GM12875 (cell line): Measurements from ENCODE around the gene ZNF609.
"Not testable (repeated sequence)": the region's sequence is repeated elsewhere in the genome, so short reads cannot be mapped to it uniquely, and the experiment has no call there.

Source experiments
- H3K4me3 ChIP-seq: one replicate; pipeline ENCODE4 v1.5.1; 2011; ENCODE audit warnings: low read depth, low read length, control low read depth
- TF ChIP-seq, protein P1 (sequence below): IDR thresholded peaks from 2 replicates; pipeline ENCODE4 v1.5.1; 2011; ENCODE audit warnings: low read depth, mild to moderate bottlenecking, control low read depth, inconsistent platforms, low read length, moderate library complexity, borderline replicate concordance; ENCODE audit not compliant: insufficient read depth

ZNF609 gene

DNA sequence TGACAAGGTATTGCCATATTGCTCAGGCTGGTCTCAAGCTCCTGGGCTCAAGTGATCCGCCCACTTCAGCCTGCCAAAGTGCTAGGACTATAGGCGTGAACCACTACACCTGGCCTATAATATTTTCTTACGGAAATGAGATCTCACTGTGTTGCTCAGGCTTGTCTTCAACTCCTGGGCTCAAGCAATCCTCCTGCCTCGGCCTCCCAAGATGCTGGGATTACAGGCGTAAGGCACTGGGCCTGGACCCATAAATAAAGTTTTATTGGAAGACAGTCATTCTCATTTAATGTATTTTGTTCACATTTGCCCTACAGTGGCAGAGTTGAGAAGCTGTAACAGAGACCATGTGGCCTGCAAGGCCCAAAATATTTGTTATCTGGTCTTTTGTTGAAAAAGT lies 173.0 kb downstream of the ZNF609 start:
- TF ChIP-seq, protein P1, sequence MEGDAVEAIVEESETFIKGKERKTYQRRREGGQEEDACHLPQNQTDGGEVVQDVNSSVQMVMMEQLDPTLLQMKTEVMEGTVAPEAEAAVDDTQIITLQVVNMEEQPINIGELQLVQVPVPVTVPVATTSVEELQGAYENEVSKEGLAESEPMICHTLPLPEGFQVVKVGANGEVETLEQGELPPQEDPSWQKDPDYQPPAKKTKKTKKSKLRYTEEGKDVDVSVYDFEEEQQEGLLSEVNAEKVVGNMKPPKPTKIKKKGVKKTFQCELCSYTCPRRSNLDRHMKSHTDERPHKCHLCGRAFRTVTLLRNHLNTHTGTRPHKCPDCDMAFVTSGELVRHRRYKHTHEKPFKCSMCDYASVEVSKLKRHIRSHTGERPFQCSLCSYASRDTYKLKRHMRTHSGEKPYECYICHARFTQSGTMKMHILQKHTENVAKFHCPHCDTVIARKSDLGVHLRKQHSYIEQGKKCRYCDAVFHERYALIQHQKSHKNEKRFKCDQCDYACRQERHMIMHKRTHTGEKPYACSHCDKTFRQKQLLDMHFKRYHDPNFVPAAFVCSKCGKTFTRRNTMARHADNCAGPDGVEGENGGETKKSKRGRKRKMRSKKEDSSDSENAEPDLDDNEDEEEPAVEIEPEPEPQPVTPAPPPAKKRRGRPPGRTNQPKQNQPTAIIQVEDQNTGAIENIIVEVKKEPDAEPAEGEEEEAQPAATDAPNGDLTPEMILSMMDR: no peak

DNA sequence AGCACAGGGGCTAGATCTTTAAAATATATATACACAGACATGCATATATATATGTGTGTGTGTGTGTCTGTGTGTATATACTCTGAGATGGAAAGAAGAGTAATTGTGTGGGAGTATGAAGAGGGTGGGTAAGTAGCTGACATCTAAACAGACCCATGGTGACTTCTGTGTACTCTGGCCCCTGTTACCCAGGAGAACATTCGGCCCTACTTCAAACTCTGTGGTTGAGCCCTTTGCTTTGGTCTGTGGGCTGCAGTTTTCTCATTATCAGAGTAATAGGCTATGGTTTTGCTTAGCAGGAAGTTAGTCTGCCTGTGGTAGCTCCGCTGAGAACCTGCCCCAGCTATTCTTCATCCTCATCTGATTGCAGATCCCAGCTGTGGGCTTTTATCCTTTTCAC lies 173.6 kb downstream of the ZNF609 start:
- TF ChIP-seq, protein P1: no peak
- H3K4me3 ChIP-seq: no peak overlapping the region

More for the DNA sequence above, 173.0 kb downstream of the ZNF609 start:
- no peak overlapping the region for H3K4me3 ChIP-seq

DNA sequence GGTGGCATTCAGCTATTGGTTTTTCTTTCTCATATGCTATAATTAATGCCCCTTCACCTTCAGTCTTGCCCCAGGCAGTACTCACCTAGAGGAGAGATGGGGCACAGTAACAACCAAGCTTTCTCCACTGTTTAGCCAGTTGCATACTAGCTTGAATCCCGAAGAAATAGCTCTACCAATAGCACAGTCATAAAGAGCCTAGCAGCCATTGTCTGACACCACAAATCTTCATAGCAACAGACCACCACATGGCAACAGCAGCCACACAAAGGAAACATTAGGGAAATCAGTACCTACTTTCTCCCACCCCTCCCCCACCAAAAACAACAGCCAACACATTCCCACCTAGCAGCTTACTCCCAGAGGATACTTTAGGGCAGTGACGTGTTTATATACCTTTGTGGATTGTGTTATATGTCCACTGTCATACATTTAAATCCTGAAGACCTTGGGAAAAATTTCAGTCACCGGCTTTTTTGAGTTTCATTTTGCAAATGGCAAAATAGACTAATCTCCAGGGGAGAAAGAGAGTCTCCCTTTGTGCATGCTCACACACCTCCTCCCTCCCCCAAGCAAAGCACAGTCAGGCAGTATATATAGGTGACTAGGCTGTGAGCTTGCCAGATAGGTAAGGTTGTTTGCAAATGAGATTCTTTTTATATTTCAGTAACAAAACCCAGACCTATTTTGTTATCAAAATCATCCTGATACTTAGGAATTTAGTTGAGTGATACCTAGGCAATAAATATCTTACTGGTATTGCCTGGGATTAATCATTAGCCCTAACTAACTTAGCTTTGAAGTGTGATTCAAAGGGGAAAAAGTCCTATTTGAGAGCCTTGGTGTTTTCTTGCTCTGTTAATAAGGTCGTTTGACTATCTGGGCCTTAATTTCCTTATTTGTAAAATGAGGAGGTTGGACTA lies 174.5 kb downstream of the ZNF609 start:
- no peak overlapping the region for H3K4me3 ChIP-seq
- TF ChIP-seq, protein P1: no peak

DNA sequence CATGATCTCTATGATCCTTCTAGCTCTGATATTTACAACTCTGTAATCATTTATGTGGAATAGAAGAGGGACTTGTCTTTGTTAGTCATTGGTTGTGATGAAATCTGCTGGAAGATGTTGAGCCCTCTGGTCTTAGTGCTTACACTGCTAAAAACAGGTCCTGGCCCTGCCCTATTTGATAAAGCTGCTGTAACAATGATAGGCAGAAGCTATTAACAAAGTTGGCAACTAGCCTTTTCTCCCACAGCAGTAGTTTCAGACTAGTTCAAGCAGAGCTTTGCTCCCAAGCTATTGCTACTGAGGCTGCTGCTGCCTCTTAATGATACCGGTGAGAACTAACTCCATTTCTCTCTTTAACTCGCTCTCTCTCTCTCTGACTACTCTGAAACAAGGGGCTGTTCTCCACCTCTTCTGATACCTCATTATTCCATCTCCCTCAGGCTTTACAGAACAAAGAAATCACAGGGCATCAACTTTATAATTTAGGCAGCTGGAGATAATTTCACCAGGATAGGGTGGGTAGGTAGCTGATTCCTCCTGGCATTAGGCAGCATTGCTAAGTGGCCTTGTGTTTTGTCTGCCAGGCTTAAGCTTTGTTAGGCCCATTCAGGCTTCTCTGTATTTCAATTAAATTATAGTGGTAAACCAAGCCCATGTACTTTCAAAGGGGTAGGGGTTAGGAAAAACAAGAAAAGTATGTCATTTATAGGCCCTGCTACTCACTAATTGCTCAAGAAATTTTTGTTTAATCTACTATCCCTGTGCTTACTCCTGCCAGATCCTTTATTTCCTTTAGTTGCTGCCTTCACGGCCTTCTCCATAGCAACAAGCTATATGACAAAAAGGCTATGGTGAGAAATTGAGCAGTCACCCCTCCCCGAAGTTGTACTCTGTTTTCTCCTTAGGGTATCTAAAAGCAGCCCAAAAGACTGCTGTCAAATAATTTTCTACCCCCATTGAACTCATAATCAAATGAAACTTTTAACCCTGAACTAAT lies 175.4 kb downstream of the ZNF609 start:
- no peak overlapping the region for H3K4me3 ChIP-seq
- TF ChIP-seq, protein P1: no peak

DNA sequence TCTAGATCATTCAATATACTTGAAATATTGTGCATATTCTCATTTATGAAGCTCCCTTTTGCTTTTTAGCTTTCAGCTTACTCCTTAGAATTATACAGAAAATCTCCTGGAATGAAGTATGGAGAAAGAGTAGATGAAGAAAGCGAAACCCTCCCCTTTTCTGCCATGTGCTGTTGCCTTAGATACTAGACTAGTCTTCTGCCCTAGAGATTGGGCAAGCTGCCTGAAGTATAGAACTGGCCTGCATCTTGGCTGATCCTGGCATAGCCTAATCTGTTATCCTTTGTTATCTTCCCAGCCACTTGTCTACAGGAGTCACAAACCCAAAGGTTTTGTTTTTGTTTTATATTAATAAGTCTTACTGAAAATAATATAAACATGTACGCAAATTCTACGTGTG lies 176.2 kb downstream of the ZNF609 start:
- H3K4me3 ChIP-seq: no peak overlapping the region
- TF ChIP-seq, protein P1: no peak

DNA sequence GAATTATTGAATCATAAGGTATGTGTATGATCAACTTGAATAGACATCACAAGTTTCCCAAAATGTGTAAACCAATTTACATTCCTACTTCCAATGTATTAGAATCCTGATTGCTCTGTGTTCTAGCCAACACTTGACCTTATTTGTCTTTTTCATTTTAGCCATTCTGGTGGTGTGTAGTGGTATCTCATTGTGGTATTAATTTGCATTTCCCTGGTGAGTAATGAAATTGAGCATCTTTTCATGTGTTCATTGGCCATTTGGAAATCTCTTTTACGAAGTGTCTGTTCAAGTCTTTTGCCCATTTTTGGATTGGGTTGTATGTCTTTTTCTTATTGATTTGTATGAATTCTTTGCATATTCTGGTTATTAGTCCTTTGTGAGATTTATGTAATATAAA lies 177.0 kb downstream of the ZNF609 start:
- no peak overlapping the region for H3K4me3 ChIP-seq
- TF ChIP-seq, protein P1: no peak

DNA sequence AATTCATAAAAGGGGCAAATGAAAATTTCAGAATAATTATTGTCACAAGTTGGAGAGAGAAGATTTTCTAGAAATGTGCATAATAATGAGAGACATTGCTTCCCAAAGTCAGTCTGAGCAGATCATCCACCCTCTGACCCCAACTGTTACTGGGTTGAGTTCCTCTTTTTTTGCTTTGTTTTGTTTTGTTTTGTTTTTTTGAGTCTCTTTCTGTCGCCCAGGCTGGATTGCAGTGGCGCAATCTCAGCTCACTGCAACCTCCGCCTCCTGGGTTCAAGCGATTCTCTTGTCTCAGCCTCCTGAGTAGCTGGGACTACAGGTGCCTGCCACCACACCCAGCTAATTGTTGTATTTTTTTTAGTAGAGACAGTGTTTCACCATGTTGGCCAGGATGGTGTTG lies 179.4 kb downstream of the ZNF609 start:
- not testable (repeated sequence) for H3K4me3 ChIP-seq
